Suppressor macrophage (primary cell): ENCODE results near the gene OR2V1.
"Not testable (repeated sequence)": the region's sequence is repeated elsewhere in the genome, so short reads cannot be mapped to it uniquely, and the experiment has no call there.

ENCODE experiments used
- DNase-seq, 4 experiments: peaks; one replicate each; pipeline ENCODE4 v3.0.0-alpha.2; 2020 to 2022

The OR2V1 gene

GRCh38 chr5:181127907-181128626 lies 2.9 kb downstream of the OR2V1 start:
- no peak for DNase-seq

- DNase-seq: no peak
Observed at GRCh38 chr5:181127456-181127855, 3.5 kb downstream of the OR2V1 start.

GRCh38 chr5:181126841-181127240 lies 4.1 kb downstream of the OR2V1 start:
- DNase-seq: no peak

GRCh38 chr5:181124526-181124925 lies 6.4 kb downstream of the OR2V1 start:
- no peak for DNase-seq

- DNase-seq: peak; percentile 6 to 65 (median 38)
Observed at GRCh38 chr5:181121675-181122561, 9.1 kb downstream of the OR2V1 start.

- no peak for DNase-seq
Observed at GRCh38 chr5:181120761-181121160, 10.2 kb downstream of the OR2V1 start.

GRCh38 chr5:181120306-181120705 lies 10.7 kb downstream of the OR2V1 start:
- no peak for DNase-seq

- no peak for DNase-seq
Observed at GRCh38 chr5:181119105-181119504, 11.9 kb downstream of the OR2V1 start.

GRCh38 chr5:181118369-181118768 lies 12.6 kb downstream of the OR2V1 start:
- DNase-seq: no peak

GRCh38 chr5:181114844-181115778 lies 15.9 kb downstream of the OR2V1 start:
- DNase-seq: no peak

GRCh38 chr5:181114284-181114843 lies 16.6 kb downstream of the OR2V1 start:
- DNase-seq: no peak

GRCh38 chr5:181113572-181113971 lies 17.4 kb downstream of the OR2V1 start:
- not testable (repeated sequence) for DNase-seq

GRCh38 chr5:181112476-181112875 lies 18.5 kb downstream of the OR2V1 start:
- DNase-seq: no peak

GRCh38 chr5:181111010-181111409 lies 20.0 kb downstream of the OR2V1 start:
- DNase-seq: no peak

GRCh38 chr5:181109489-181110013 lies 21.4 kb downstream of the OR2V1 start:
- no peak for DNase-seq

- no peak for DNase-seq
Observed at GRCh38 chr5:181108578-181109165, 22.3 kb downstream of the OR2V1 start.

- DNase-seq: no peak
Observed at GRCh38 chr5:181107699-181108098, 23.3 kb downstream of the OR2V1 start.

GRCh38 chr5:181105391-181106025 lies 25.5 kb downstream of the OR2V1 start:
- DNase-seq: peak in 3 of 4 experiments; percentile 27 to 36 (median 28)

- DNase-seq: not testable (repeated sequence)
Observed at GRCh38 chr5:181104606-181105390, 26.2 kb downstream of the OR2V1 start.

GRCh38 chr5:181104259-181104568 lies 26.8 kb downstream of the OR2V1 start:
- DNase-seq: peak in 3 of 4 experiments; percentile 6 to 21 (median 17)
